COLO668 (cell line): ENCODE results near the gene MICALL1.
"Not testable (repeated sequence)": the region's sequence is repeated elsewhere in the genome, so short reads cannot be mapped to it uniquely, and the experiment has no call there.

Experiments used
- DNase-seq: peaks from one replicate; lab custom pipeline; 2025; ENCODE audit not compliant: unreplicated experiment; lab: John Stamatoyannopoulos, UW

Gene MICALL1

GRCh38 chr22:37957232-37957631 lies 51.1 kb downstream of the MICALL1 start:
- DNase-seq: no peak

DNA sequence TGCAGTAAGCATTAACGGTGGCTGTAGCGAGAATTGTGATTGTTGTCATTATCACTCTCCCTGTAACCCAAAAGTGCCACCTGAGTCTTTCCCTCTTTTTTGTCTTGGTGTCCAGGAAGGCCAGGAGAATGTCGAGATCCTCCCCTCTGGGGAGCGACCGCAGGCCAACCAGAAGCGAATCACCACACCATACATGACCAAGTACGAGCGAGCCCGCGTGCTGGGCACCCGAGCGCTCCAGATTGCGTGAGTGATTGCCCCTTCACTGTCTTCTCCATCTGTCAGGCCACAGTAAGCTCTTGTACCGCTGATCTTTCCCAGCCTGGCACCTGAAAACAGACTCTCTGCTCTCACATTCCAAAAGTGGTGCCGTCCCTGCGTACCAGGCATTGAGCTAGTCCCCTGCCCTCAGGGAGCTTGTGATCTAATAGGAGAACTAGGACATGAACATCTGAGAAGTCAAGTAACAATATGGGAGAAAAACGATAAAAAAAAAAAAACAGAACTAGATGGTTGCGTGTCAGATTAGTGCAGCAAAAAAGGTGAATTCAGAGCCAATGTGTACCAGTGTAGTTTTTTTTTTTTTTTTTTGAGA lies 53.2 kb downstream of the MICALL1 start:
- no peak for DNase-seq

DNA sequence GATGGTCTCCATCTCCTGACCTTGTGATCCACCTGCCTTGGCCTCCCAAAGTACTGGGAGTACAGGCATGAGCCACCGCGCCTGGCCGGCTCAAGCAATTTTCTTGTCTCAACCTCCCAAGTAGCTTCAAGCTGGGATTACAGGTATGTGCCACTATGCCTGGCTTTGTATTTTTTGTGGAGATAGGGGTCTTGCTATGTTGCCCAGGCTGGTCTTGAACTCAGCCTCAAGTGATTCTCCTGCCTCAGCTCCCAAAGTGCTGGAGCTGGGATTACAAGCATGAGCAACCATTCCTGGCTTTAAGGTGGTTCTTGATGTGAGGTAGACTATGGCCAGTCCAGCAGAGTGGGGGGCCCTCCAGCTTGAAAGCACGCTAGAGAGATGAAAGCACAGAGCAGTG lies 55.0 kb downstream of the MICALL1 start:
- no peak for DNase-seq

- no peak for DNase-seq
These were observed 60.0 kb downstream of the MICALL1 start for GRCh38 chr22:37965940-37966664.

- DNase-seq: no peak
These were observed 61.0 kb downstream of the MICALL1 start for GRCh38 chr22:37967147-37967546.

- DNase-seq: no peak
These were observed 61.7 kb downstream of the MICALL1 start for GRCh38 chr22:37967637-37968451.

DNA sequence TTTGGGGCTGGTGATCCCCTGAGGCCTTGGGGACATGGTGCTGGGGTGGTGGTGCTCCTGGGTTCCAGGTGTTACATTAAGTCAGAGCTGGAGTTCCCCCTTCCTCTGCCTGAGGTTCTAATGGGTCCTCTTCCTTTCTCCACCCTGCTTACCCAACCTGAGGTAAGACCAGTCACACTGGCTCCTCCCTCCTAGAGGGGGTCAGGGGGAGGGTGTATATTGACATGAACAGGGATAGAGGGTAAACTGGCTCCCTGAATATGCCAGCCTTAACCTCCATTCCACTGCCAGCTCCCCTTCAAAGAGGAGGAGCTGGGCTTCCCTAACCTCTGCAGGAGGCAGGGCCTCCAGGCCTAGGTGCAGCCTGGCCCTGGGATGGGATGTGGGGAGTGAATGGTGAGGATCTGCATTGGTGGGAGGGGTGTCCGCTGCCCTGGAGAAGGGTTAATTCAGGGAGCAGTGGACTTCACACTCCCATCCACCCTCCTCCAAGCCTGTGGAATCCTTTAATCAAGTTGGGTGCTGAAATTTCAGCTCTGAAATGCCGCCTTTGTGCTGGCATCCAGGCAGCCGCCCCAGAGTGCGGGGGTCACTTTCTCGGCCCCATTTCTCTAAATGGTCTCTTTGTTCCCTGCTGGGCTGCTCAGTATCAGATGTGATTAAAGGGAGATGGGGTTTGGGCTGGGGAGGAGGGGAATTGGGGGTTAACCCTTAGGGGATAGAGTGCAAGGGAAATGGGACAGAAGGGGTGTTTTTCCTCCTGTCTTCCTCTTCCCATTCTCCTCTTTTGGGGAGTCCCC lies 62.6 kb downstream of the MICALL1 start:
- DNase-seq: no peak

- no peak for DNase-seq
These were observed 64.8 kb downstream of the MICALL1 start for GRCh38 chr22:37970864-37971263.

DNA sequence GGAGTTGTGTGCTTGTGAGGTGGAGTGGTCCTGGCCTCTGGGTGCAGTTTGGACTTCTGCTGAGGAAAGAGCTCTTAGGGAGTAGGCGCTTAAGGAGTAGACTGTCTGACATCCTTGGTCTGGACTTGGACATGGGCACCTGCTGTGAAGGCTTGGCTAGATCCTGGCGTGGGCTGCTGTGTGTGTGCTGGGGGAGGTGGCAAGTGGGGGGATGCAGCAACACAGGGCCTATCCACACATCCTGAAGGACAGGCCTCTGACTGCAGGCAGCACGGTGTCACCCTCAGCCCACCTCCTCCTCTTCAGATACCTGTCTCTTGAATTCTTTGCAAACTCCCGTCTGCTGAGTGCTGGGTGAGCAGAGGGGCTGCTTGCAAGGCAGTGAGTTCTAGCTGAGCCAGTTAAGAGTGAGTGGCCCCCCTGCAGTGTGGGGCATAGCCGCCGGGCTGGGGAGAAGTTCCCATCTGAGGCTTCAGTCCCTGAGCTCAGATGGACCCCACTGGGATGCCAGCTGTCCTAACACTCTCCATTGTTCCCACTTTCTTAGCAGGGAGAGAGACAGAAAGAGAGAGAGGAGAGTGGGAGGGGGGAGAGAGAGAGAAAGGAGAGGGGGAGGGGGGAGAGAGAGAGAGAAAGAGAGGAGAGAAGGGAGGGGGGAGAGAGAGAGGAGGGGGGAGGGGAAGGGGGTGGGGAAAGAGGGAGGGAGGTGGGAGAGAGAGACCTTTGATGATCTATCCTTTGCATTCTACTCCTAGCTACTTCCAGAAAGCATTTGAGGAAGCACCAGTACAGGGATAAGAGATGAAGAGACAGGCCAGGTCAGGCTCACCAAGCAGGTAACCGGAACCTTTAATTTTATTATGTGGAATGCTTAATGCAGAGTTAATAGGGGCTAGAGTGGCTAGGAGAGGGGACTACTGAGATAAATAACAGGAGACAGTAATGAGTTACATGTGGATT lies 65.7 kb downstream of the MICALL1 start:
- DNase-seq: no peak

- DNase-seq: no peak
These were observed 66.4 kb downstream of the MICALL1 start for GRCh38 chr22:37972527-37972926.

GRCh38 chr22:37973271-37974170 lies 67.4 kb downstream of the MICALL1 start:
- DNase-seq: no peak

GRCh38 chr22:37975153-37975552 lies 69.1 kb downstream of the MICALL1 start:
- DNase-seq: no peak

DNA sequence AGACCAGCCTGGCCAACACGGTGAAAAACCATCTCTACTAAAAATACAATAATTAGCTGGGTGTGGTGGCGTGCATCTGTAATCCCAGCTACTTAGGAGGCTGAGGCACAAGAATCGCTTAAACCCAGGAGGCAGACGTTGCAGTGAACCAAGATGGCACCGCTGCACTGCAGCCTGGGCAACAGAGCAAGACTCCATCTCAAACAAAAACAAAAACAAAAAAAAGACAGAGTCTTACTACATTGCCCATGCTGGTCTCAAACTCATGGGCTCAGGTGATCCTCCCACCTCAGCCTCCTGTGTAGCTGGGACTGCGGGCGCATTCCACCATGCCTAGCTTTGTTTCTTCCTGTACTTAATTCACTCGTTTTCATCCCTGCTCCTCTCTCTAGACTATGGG lies 69.9 kb downstream of the MICALL1 start:
- not testable (repeated sequence) for DNase-seq

DNA sequence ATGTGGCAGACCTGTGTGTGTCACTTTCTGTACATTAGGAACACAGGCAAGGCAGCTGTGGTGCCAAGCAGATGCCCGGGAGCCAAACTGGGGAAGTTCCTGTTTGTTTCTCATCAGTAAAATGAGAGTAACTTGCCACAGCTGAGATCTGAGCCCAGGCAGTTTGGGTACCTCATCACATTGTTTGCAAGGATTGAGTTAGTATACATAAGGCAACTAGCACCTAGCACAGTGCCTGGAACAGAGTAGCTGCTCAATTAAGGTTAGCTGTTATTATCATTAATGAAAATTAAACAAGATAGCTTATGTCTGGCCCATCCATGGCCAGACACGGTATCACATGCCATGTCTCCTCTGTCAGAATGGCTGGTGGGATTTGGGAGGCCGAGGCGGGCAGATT lies 70.5 kb downstream of the MICALL1 start:
- no peak for DNase-seq

DNA sequence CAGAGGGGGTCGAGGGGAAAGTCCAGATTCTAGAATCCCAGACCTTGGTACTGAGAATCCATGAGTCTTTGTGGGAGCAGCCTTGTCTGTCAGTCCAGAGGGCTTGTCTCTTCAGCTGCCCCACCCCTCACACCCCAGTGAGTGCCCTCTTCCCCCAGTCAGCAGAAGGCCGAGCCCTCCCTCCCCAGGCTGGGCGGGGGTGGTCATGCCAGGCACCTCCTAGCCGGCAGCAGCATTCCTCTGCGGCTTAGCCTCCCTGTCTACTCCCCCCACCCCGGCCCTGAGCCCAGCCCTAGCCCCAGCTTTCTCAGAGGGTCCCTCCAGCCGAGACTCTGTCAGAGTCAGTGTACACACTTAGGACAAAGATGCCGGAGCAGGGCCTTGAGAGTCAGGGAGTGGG lies 73.7 kb downstream of the MICALL1 start:
- DNase-seq: no peak

GRCh38 chr22:37981282-37982011 lies 75.3 kb downstream of the MICALL1 start:
- DNase-seq: no peak

DNA sequence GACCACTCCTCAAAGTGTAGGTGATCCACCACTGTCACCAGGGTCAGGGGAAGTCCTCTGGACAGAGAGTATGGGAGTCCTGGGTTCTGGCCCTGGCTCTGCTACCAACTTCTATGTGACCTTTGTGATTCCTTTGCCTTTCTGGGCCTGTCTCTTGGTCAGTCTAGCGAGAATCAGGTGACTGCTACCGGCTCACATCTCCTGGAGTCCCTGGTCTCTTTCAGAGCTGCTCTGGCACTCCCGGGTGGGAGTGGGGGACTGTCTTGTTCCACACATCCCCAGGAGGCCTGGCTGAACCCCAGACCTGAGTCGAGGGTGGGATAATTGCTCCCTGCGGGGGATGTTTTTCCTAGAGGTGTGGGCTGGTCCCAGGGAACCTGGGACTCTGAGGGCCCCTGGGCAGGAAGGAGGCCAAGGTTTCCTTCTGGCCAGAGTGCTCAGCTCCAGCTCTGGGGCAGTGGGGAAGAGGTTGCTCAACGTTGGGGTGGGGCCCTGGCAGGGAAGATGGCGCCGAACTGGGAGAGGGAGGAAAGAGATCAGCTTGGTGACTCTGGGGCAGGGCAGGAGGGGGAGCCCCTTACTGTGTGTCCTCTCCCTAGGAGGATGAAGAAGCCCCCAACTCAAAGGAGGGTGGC lies 76.2 kb downstream of the MICALL1 start:
- no peak for DNase-seq
